Testis (tissue), 3 donors: ENCODE results near the gene CDH12. TPM values are rescaled to one million over a fixed set of nuclear protein-coding genes. Genes with fewer than 3 reads are reported as not detected.

Source experiments
- DNase-seq: peaks from one replicate; pipeline ENCODE4 v3.0.0-alpha.2; 2019
- H3K27ac ChIP-seq, 2 donors: fragments of 200-600 bp; sonication (generic); one replicate each; pipeline ENCODE4 v1.5.1; 2019
- H3K27me3 ChIP-seq: fragments of 200-600 bp; sonication (generic); one replicate; pipeline ENCODE4 v1.5.1; 2019
- H3K36me3 ChIP-seq: fragments of 200-600 bp; sonication (generic); one replicate; pipeline ENCODE4 v1.5.1; 2017; ENCODE audit warnings: low read depth; ENCODE audit errors: missing control alignments
- H3K4me1 ChIP-seq: fragments of 200-600 bp; sonication (generic); one replicate; pipeline ENCODE4 v1.5.1; 2019
- H3K4me3 ChIP-seq, 2 donors: fragments of 200-600 bp; sonication (generic); one replicate each; pipeline ENCODE4 v1.5.1; 2017 to 2019
- H3K9me3 ChIP-seq: fragments of 200-600 bp; sonication (generic); one replicate; pipeline ENCODE4 v1.5.1; 2017
- CTCF ChIP-seq, 3 experiments: fragments of 450-650 bp in 2 of 3; fragments of 200-600 bp in 1 of 3; sonication (generic) in 1 of 3; IDR thresholded peaks; one replicate each; pipeline ENCODE4 v1.5.1; 2016 to 2019; ENCODE audit warnings: antibody characterized with exemption in 3 of 3, mild to moderate bottlenecking in 2 of 3, moderate library complexity in 1 of 3
- POLR2A ChIP-seq: fragments of 450-650 bp; IDR thresholded peaks from one replicate; pipeline ENCODE4 v1.6.1; 2017; ENCODE audit warnings: antibody characterized with exemption, mild to moderate bottlenecking, moderate library complexity
- WGBS, 2 donors: methylation state at CpG; one replicate each; pipeline ENCODE4 v1.1.5; 2018; 5-methylcytosine and 5-hydroxymethylcytosine counted together
- intact Hi-C: fragments of 100-400 bp; cut with DNase I; formaldehyde crosslinking; loops from one replicate; pipeline ENCODE4 v1.15.1; 2023; ENCODE audit warnings: low total_unique reads
- polyA plus RNA-seq: library from polyadenylated mRNA; stranded (reverse); fragments of 350-450 nt; fragmentation: Illumina TruSeq; extraction: RNeasy Lipid Tissue Mini Kit (QIAGEN cat#74804); gene quantifications from one replicate; pipeline ENCODE4 v1.2.3, GENCODE V29; 2014; ENCODE audit warnings: low read depth, low replicate concordance; ENCODE audit not compliant: insufficient read depth
- total RNA-seq, 2 donors: library from RNA; depleted of rRNA; stranded (reverse); fragments of >200 nt; gene quantifications; one replicate each; pipeline ENCODE4 v1.2.3, GENCODE V29; 2016

CDH12 gene
- total and polyA plus RNA-seq, 3 donors from 2014 or later, result 0.87 to 2.3 (median 2.3) TPM

DNA sequence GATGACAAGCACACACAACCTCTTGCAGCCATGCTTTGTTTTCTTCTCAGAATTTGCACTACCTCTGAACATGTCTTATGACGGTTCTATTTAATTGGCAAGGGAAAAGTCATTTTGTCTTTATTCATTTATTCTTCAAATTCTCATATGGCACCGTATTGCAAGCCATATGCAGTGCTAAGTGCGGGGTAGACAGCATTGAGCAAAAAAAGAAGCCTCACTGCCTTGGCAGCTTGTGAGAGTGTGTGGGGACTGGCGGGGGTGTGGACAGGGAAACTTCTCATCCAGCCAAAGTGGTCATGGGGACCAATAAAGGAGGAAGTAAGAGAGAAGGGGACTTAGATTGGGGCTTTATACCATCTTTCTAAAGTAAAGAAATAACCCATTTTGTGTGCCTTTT, 160.0 kb downstream of the CDH12 start:
- Histone ChIP-seq H3K9me3 (no peaks in the 10 kb centered on the region), H3K27ac (no peak overlapping the region), H3K27me3 (no peaks in the 10 kb centered on the region), H3K36me3 (no peaks in the 10 kb centered on the region), H3K4me1 (no peaks in the 10 kb centered on the region), H3K4me3 (no peak overlapping the region)
- WGBS, 2 donors, result 71 to 75% methylated on average over 4 of the region's 4 CpGs
- intact Hi-C loops, result no loop called here
- no peak for DNase-seq
- TF ChIP-seq CTCF (IDR thresholded peaks at IDR 0.05) (no peak), POLR2A (no peak)

GRCh38 chr5:22683050-22683449, 170.1 kb downstream of the CDH12 start:
- no peak overlapping the region for H3K27ac ChIP-seq
- no peak for DNase-seq
- WGBS, 2 donors, result 45 to 52% methylated on average over 2 of the region's 2 CpGs
- no peaks in the 10 kb centered on the region for H3K27me3 ChIP-seq
- no peaks in the 10 kb centered on the region for H3K4me1 ChIP-seq
- no peaks in the 10 kb centered on the region for H3K36me3 ChIP-seq
- H3K4me3 ChIP-seq, result no peak overlapping the region
- TF ChIP-seq CTCF (IDR thresholded peaks at IDR 0.05) (no peak), POLR2A (no peak)
- intact Hi-C loops, result no loop called here
- H3K9me3 ChIP-seq, result no peaks in the 10 kb centered on the region

GRCh38 chr5:22678886-22679285, 174.3 kb downstream of the CDH12 start:
- no peak for TF ChIP-seq CTCF (IDR thresholded peaks at IDR 0.05)
- no peak for TF ChIP-seq POLR2A
- Histone ChIP-seq H3K36me3 (no peaks in the 10 kb centered on the region), H3K27me3 (no peaks in the 10 kb centered on the region), H3K4me3 (no peak overlapping the region), H3K4me1 (no peaks in the 10 kb centered on the region), H3K9me3 (no peaks in the 10 kb centered on the region), H3K27ac (no peak overlapping the region)
- WGBS, 2 donors, result 54 to 63% methylated on average over 3 of the region's 3 CpGs
- intact Hi-C loops, result no loop called here
- DNase-seq, result no peak

- no peaks in the 10 kb centered on the region for H3K4me1 ChIP-seq
- no peaks in the 10 kb centered on the region for H3K27me3 ChIP-seq
- no peak overlapping the region for H3K27ac ChIP-seq
- DNase-seq, result no peak
- no peak overlapping the region for H3K4me3 ChIP-seq
- H3K9me3 ChIP-seq, result no peaks in the 10 kb centered on the region
- TF ChIP-seq CTCF (IDR thresholded peaks at IDR 0.05) (no peak), POLR2A (no peak)
- H3K36me3 ChIP-seq, result no peaks in the 10 kb centered on the region
- intact Hi-C loops, result no loop called here
Observed at GRCh38 chr5:22673131-22673530, 180.0 kb downstream of the CDH12 start.

DNA sequence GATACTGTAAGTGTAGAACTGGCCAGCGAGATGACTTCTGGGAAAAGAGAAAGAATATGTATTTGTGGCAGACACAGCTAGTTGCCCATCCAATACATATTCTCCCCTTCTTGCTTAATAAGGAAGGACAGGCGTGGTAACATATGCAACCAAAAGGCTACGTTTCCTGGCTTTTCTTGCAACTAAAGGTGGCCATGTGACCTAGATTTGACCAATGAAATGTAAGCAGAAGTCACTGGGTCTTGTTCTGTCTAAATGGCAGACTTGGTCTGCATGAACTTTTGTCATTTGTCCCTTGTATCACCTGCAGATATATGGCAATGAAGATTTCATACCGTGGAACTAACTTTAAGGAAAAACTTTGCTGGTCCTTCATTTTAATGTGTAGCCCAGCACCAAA, 183.8 kb downstream of the CDH12 start:
- H3K4me3 ChIP-seq, result no peak overlapping the region
- no peak for DNase-seq
- H3K27me3 ChIP-seq, result no peaks in the 10 kb centered on the region
- no peaks in the 10 kb centered on the region for H3K9me3 ChIP-seq
- TF ChIP-seq POLR2A (no peak), CTCF (IDR thresholded peaks at IDR 0.05) (no peak)
- no peaks in the 10 kb centered on the region for H3K4me1 ChIP-seq
- WGBS, 2 donors, result 72% methylated on average over 4 of the region's 4 CpGs
- no peak overlapping the region for H3K27ac ChIP-seq
- no peaks in the 10 kb centered on the region for H3K36me3 ChIP-seq
- intact Hi-C loops, result no loop called here
